Measurements from ENCODE around the gene NTRK3. TPM values are rescaled to one million over a fixed set of nuclear protein-coding genes. Genes with fewer than 3 reads are reported as not detected.

NTRK3 gene
- total RNA-seq, 1 experiment from 2014 or later: not detected

- DNase-seq (ENCODE audit: unreplicated experiment): no peak
- Mint-ChIP-seq H3K4me1 (ENCODE audit: insufficient read depth, unreplicated experiment) (no peaks in the 10 kb centered on the region), H3K4me3 (ENCODE audit: unreplicated experiment) (no peak overlapping the region), H3K9me3 (ENCODE audit: unreplicated experiment) (peaks cover 27% of the 10 kb centered on the region), H3K36me3 (ENCODE audit: insufficient read depth, unreplicated experiment) (no peaks in the 10 kb centered on the region), H3K27me3 (ENCODE audit: insufficient read depth, unreplicated experiment) (no peaks in the 10 kb centered on the region), H3K27ac (ENCODE audit: low read depth, unreplicated experiment) (no peak overlapping the region)
- intact Hi-C loops (cut with micrococcal nuclease): no loop called here
- ChIA-PET POLR2A (no interaction called here), CTCF (interaction anchor here (0.6 kb wide), 1 partner anchor 55 kb away, joined by 3 read pairs; no protein-coding TSS in a partner anchor)
- no peak for TF ChIP-seq CTCF (IDR thresholded peaks at IDR 0.05; ENCODE audit: unreplicated experiment)
- BruUV-seq (replicated peaks): no TSS peak
These were observed 71.0 kb downstream of the NTRK3 start for GRCh38 chr15:88185584-88185983.

GRCh38 chr15:88181613-88182012 lies 74.9 kb downstream of the NTRK3 start:
- TF ChIP-seq CTCF (IDR thresholded peaks at IDR 0.05; ENCODE audit: unreplicated experiment): no peak
- Mint-ChIP-seq H3K27me3 (ENCODE audit: insufficient read depth, unreplicated experiment) (no peaks in the 10 kb centered on the region), H3K4me1 (ENCODE audit: insufficient read depth, unreplicated experiment) (no peaks in the 10 kb centered on the region), H3K27ac (ENCODE audit: low read depth, unreplicated experiment) (no peak overlapping the region), H3K4me3 (ENCODE audit: unreplicated experiment) (no peak overlapping the region), H3K36me3 (ENCODE audit: insufficient read depth, unreplicated experiment) (no peaks in the 10 kb centered on the region), H3K9me3 (ENCODE audit: unreplicated experiment) (peaks cover 43% of the 10 kb centered on the region)
- ChIA-PET CTCF (no interaction called here), POLR2A (no interaction called here)
- intact Hi-C loops (cut with micrococcal nuclease): no loop called here
- DNase-seq (ENCODE audit: unreplicated experiment): no peak
- BruUV-seq (replicated peaks): no TSS peak

GRCh38 chr15:88179562-88179961 lies 77.0 kb downstream of the NTRK3 start:
- intact Hi-C loops (cut with micrococcal nuclease): no loop called here
- no peak for DNase-seq (ENCODE audit: unreplicated experiment)
- Mint-ChIP-seq H3K9me3 (ENCODE audit: unreplicated experiment) (peaks cover 52% of the 10 kb centered on the region), H3K27ac (ENCODE audit: low read depth, unreplicated experiment) (no peak overlapping the region), H3K4me3 (ENCODE audit: unreplicated experiment) (no peak overlapping the region), H3K36me3 (ENCODE audit: insufficient read depth, unreplicated experiment) (no peaks in the 10 kb centered on the region), H3K27me3 (ENCODE audit: insufficient read depth, unreplicated experiment) (no peaks in the 10 kb centered on the region), H3K4me1 (ENCODE audit: insufficient read depth, unreplicated experiment) (no peaks in the 10 kb centered on the region)
- TF ChIP-seq CTCF (IDR thresholded peaks at IDR 0.05; ENCODE audit: unreplicated experiment): no peak
- ChIA-PET CTCF (interaction anchor here (1.7 kb wide), 1 partner anchor 67 kb away, joined by 5 read pairs; no protein-coding TSS in a partner anchor), POLR2A (no interaction called here)
- BruUV-seq (replicated peaks): no TSS peak

GRCh38 chr15:88178631-88179030 lies 77.9 kb downstream of the NTRK3 start:
- Mint-ChIP-seq H3K9me3 (ENCODE audit: unreplicated experiment) (peaks cover 55% of the 10 kb centered on the region), H3K27ac (ENCODE audit: low read depth, unreplicated experiment) (no peak overlapping the region), H3K4me1 (ENCODE audit: insufficient read depth, unreplicated experiment) (no peaks in the 10 kb centered on the region), H3K27me3 (ENCODE audit: insufficient read depth, unreplicated experiment) (no peaks in the 10 kb centered on the region), H3K36me3 (ENCODE audit: insufficient read depth, unreplicated experiment) (no peaks in the 10 kb centered on the region), H3K4me3 (ENCODE audit: unreplicated experiment) (no peak overlapping the region)
- POLR2A ChIA-PET: no interaction called here
- CTCF ChIA-PET: interaction anchor here (1.7 kb wide), 1 partner anchor 68 kb away, joined by 5 read pairs; no protein-coding TSS in a partner anchor
- intact Hi-C loops (cut with micrococcal nuclease): no loop called here
- no peak for DNase-seq (ENCODE audit: unreplicated experiment)
- TF ChIP-seq CTCF (IDR thresholded peaks at IDR 0.05; ENCODE audit: unreplicated experiment): no peak
- BruUV-seq (replicated peaks): no TSS peak

Measured in MCF 10A (cell line).